HCT116 (cell line): ENCODE results near the gene ADGRG6. TPM values are rescaled to one million over a fixed set of nuclear protein-coding genes. Genes with fewer than 3 reads are reported as not detected.

Experiments
- ATAC-seq: fragments of 200-7000 bp; cut with Tn5 transposase; 2 replicates; pipeline ENCODE4 v1.9.1; 2020; ENCODE audit warnings: mild to moderate bottlenecking, moderate library complexity
- BruUV-seq: library from RNA; stranded (reverse); fragments of 400-500 nt; replicated peaks from 2 replicates; lab custom pipeline; 2021; lab: Mats Ljungman, UMichigan
- CTCF ChIA-PET: fragments of 300-600 bp; sonication (Branson Sonifier 250); formaldehyde crosslinking; loops from one replicate; lab custom pipeline; 2021; ENCODE audit warnings: antibody characterized with exemption; lab: Charles Lee
- POLR2A ChIA-PET: fragments of 300-600, 350-600 bp; sonication (Branson Sonifier 250); formaldehyde crosslinking; loops from one replicate; lab custom pipeline; 2021; ENCODE audit warnings: antibody characterized with exemption; lab: Charles Lee
- RAD21 ChIA-PET, 2 experiments: fragments of 300-600 bp; sonication (Branson Sonifier 250); formaldehyde crosslinking; loops; one replicate each; lab custom pipeline; 2023; ENCODE audit warnings: low total read pairs in 2 of 2; ENCODE audit not compliant: uncharacterized antibody in 2 of 2, unreplicated experiment in 2 of 2, low non-redundant PET in 1 of 2; lab: Charles Lee
- DNase-seq: peaks from one replicate; pipeline ENCODE4 v3.0.0-alpha.2; 2010; ENCODE audit warnings: low read depth, low spot score
- H2AFZ ChIP-seq: fragments of 200-600 bp; shearing (Covaris generic), sonication (generic); 2 replicates; pipeline ENCODE4 v1.6.1; 2017; ENCODE audit warnings: low read depth, mixed run types, mixed read lengths, antibody characterized with exemption, low read length; ENCODE audit not compliant: poor library complexity, severe bottlenecking
- H3K27ac ChIP-seq: 2 replicates; pipeline ENCODE4 v1.5.1; 2012; ENCODE audit warnings: low read depth, low read length
- H3K27me3 ChIP-seq: fragments of 200-600 bp; sonication (generic); 2 replicates; pipeline ENCODE4 v1.6.1; 2016; ENCODE audit warnings: mixed run types, low read length, mixed read lengths; ENCODE audit not compliant: insufficient read depth
- H3K36me3 ChIP-seq, 2 experiments: fragments of 200-500 bp in 1 of 2; fragments of 200-600 bp in 1 of 2; sonication (Bioruptor generic) in 1 of 2; sonication (generic) in 1 of 2; 2 replicates each; pipeline versions ENCODE4 v1.5.1 to v1.6.1; 2014 to 2016; ENCODE audit warnings: low read length in 2 of 2, inconsistent platforms in 1 of 2, mixed read lengths in 1 of 2, mixed run types in 1 of 2; ENCODE audit not compliant: insufficient read depth in 2 of 2, control insufficient read depth in 1 of 2
- H3K4me1 ChIP-seq, 2 experiments: fragments of 200-600 bp in 1 of 2; sonication (generic) in 1 of 2; 2 replicates each; pipeline versions ENCODE4 v1.5.1 to v1.6.1; 2012 to 2017; ENCODE audit warnings: low read length in 2 of 2, inconsistent platforms in 1 of 2, mild to moderate bottlenecking in 1 of 2, mixed read lengths in 1 of 2, mixed run types in 1 of 2, moderate library complexity in 1 of 2; ENCODE audit not compliant: insufficient read depth in 2 of 2, control insufficient read depth in 1 of 2
- H3K4me2 ChIP-seq: fragments of 200-600 bp; sonication (generic); 2 replicates; pipeline ENCODE4 v1.6.1; 2017; ENCODE audit warnings: mixed run types, low read length, mixed read lengths
- H3K4me3 ChIP-seq, 2 experiments: fragments of 200-600 bp in 1 of 2; sonication (generic) in 1 of 2; replicated peaks in 1 of 2; 2 replicates each; pipeline ENCODE4 v1.5.1; 2011 to 2016; ENCODE audit warnings: low read length in 2 of 2, control low read depth in 1 of 2, low read depth in 1 of 2, mild to moderate bottlenecking in 1 of 2, mixed read lengths in 1 of 2, mixed run types in 1 of 2
- H3K79me2 ChIP-seq: fragments of 200-600 bp; sonication (generic); 2 replicates; pipeline ENCODE4 v1.6.1; 2017; ENCODE audit warnings: mild to moderate bottlenecking, mixed run types, low read length, moderate library complexity, mixed read lengths; ENCODE audit not compliant: insufficient read depth
- H3K9ac ChIP-seq: fragments of 200-600 bp; sonication (generic); 2 replicates; pipeline ENCODE4 v1.6.1; 2016; ENCODE audit warnings: low read length, mixed read lengths
- H3K9me2 ChIP-seq: fragments of 200-600 bp; sonication (generic), shearing (Covaris generic); 2 replicates; pipeline ENCODE4 v1.6.1; 2017; ENCODE audit warnings: mixed run types, mild to moderate bottlenecking, moderate library complexity; ENCODE audit not compliant: insufficient read depth
- H3K9me3 ChIP-seq, 2 experiments: fragments of 200-500 bp in 1 of 2; fragments of 200-600 bp in 1 of 2; sonication (Bioruptor generic) in 1 of 2; sonication (generic) in 1 of 2; 2 replicates each; pipeline ENCODE4 v1.6.1; 2014 to 2017; ENCODE audit warnings: low read length in 2 of 2, mixed read lengths in 2 of 2, inconsistent platforms in 1 of 2, low read depth in 1 of 2, mild to moderate bottlenecking in 1 of 2, mixed run types in 1 of 2, moderate library complexity in 1 of 2; ENCODE audit not compliant: control insufficient read depth in 1 of 2, insufficient read depth in 1 of 2
- H4K20me1 ChIP-seq: fragments of 200-600 bp; sonication (generic), shearing (Covaris generic); 2 replicates; pipeline ENCODE4 v1.6.1; 2017; ENCODE audit warnings: mixed run types, mild to moderate bottlenecking, moderate library complexity; ENCODE audit not compliant: insufficient read depth
- CBX3 ChIP-seq: IDR thresholded peaks from 2 replicates; pipeline ENCODE4 v1.6.1; 2012; ENCODE audit warnings: low read depth
- EGR1 ChIP-seq: IDR thresholded peaks from 2 replicates; pipeline ENCODE4 v1.6.1; 2012; ENCODE audit warnings: low read depth
- ELF1 ChIP-seq: IDR thresholded peaks from 2 replicates; pipeline ENCODE4 v1.6.1; 2012; ENCODE audit warnings: low read depth, borderline replicate concordance
- JUND ChIP-seq: IDR thresholded peaks from 2 replicates; pipeline ENCODE4 v1.6.1; 2012
- POLR2AphosphoS5 ChIP-seq: IDR thresholded peaks from 2 replicates; pipeline ENCODE4 v1.6.1; 2011; ENCODE audit warnings: mild to moderate bottlenecking, low read depth, low read length, moderate library complexity
- RAD21 ChIP-seq: IDR thresholded peaks from 2 replicates; pipeline ENCODE4 v1.6.1; 2012; ENCODE audit warnings: low read depth, mild to moderate bottlenecking
- SRF ChIP-seq: IDR thresholded peaks from 2 replicates; pipeline ENCODE4 v1.6.1; 2012; ENCODE audit warnings: low read depth
- intact Hi-C: fragments of 100-400 bp; cut with micrococcal nuclease; formaldehyde crosslinking; loops from 2 replicates; pipeline ENCODE4 v1.10.0; 2022
- total RNA-seq: library from RNA; stranded (reverse); gene quantifications from one replicate; pipeline ENCODE4 v1.2.1, GENCODE V29; 2021; ENCODE audit not compliant: unreplicated experiment
- TF ChIP-seq, protein P1 (sequence below): IDR thresholded peaks from 2 replicates; pipeline ENCODE4 v1.6.1; 2012

ADGRG6 gene
- total RNA-seq, 1 experiment from 2014 or later = 67.9 TPM

DNA sequence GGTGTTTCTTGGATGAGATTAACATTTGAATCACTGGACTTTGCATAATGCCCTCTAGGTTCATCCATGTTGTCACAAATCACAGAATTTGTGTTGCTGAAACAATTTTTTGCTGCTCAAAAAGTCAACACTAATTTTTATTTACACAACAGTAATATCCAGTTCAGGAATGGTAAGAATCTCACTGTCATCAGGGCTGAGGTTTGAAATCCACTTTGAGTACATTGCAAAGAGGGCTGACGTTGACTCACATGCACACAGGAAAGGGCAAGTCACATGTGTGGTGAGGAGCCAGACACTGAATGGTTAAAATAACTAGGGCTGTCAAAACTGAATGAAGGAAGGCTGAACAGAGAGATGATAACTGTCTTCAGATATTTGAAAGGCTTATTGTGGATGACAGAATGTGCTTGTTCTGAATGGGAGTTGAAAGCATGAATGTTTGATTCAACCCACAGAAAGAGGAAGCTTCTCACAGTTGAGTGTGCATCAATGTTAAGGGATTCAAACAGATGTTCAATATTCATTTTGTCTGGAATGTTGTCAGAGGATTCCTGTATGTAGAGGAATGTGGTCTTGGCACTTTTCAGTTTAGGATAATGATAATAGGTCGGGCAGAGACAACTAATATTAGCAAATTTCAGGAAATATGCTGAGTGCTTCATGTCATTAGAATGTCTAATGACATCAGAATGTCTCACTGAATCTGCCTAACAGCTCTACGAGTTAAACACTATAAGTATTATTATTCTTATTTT lies 3.6 kb upstream of the ADGRG6 start:
- peak overlapping the region; percentile 13; the same call in 1 of the 2 replicates for H3K4me2 ChIP-seq
- ChIA-PET CTCF (no interaction called here), POLR2A (no interaction called here), RAD21 (no interaction called here)
- intact Hi-C loops = no loop called here
- no peaks in the 10 kb centered on the region for H3K27me3 ChIP-seq
- no peaks in the 10 kb centered on the region for H3K9me3 ChIP-seq
- no peak overlapping the region for H3K4me3 ChIP-seq
- H3K9ac ChIP-seq = no peak overlapping the region
- peak overlapping the region; percentile 16 for H2AFZ ChIP-seq
- H3K27ac ChIP-seq = no peak overlapping the region
- no peak for TF ChIP-seq POLR2AphosphoS5
- no peak for TF ChIP-seq CBX3
- TF ChIP-seq, protein P1, sequence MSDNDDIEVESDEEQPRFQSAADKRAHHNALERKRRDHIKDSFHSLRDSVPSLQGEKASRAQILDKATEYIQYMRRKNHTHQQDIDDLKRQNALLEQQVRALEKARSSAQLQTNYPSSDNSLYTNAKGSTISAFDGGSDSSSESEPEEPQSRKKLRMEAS = no peak
- BruUV-seq = no TSS peak
- ATAC-seq (no peak), DNase-seq (no peak)
- H3K4me1 ChIP-seq = peaks cover 7 to 34% of the 10 kb centered on the region in 2 experiments
- H3K36me3 ChIP-seq = no peaks in the 10 kb centered on the region
- H3K9me2 ChIP-seq = no peaks in the 10 kb centered on the region
- peaks cover 13% of the 10 kb centered on the region for H3K79me2 ChIP-seq
- H4K20me1 ChIP-seq = no peaks in the 10 kb centered on the region

DNA sequence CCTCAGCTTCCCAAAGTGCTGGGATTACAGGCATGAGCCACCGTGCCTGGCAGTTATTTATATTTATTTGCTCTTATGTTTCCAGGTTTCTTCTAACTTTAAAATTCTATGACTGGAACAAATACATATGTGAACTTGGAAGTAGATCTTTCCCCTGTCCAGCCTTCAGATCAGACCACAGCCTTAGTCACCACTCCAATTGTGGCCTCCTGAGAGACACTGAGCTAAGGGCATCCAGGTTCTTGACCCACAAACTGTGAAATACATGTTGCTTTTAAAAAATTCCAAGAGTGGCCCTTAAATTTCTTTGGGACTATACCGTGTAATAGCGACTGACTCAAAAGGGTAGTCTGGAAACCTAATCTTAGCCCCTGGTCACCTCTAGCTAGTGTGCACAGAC lies 1.5 kb upstream of the ADGRG6 start:
- Histone ChIP-seq H4K20me1 (no peaks in the 10 kb centered on the region), H3K27ac (peak overlapping the region; percentile 88), H2AFZ (no peak overlapping the region), H3K9ac (no peak overlapping the region), H3K4me1 (peaks cover 18 to 46% of the 10 kb centered on the region in 2 experiments), H3K4me3 (peak overlapping the region in 1 of 2 experiments; percentile 74; a peak in 2 of 4 replicates), H3K79me2 (peaks cover 35% of the 10 kb centered on the region), H3K9me3 (no peaks in the 10 kb centered on the region), H3K36me3 (no peaks in the 10 kb centered on the region), H3K27me3 (no peaks in the 10 kb centered on the region), H3K4me2 (peak overlapping the region; percentile 90), H3K9me2 (no peaks in the 10 kb centered on the region)
- DNase-seq (no peak), ATAC-seq (no peak)
- intact Hi-C loops = no loop called here
- POLR2A ChIA-PET = interaction anchor here (1.5 kb wide), 1 partner anchor 13 kb away, joined by 3 read pairs; no protein-coding TSS in a partner anchor
- RAD21 ChIA-PET = no interaction called here
- CTCF ChIA-PET = interaction anchor here (1.2 kb wide), 1 partner anchor 144 kb away, joined by 4 read pairs; no protein-coding TSS in a partner anchor
- peak; percentile 13; the same call in 1 of the 2 replicates for TF ChIP-seq CBX3
- no peak for TF ChIP-seq SRF
- no peak for TF ChIP-seq ELF1
- TF ChIP-seq JUND = no peak
- no peak for TF ChIP-seq RAD21
- TF ChIP-seq EGR1 = no peak
- BruUV-seq = no TSS peak
